HepG2 (cell line): Measurements from ENCODE around the gene SLC29A1. TPM values are rescaled to one million over a fixed set of nuclear protein-coding genes. Genes with fewer than 3 reads are reported as not detected.
A peak's percentile ranks its signal among the peaks of the same experiment; 100 is the strongest.

ENCODE experiments used
- ATF7 ChIP-seq, 2 experiments: fragments of 450-650 bp in 1 of 2; sonication (generic) in 1 of 2; formaldehyde crosslinking in 1 of 2; IDR thresholded peaks; 2 replicates each; pipeline versions ENCODE4 v1.4.0 to v1.6.1; 2016 to 2020; ENCODE audit warnings: antibody characterized with exemption in 1 of 2, mild to moderate bottlenecking in 1 of 2, missing genetic modification reagents in 1 of 2
- CBFB ChIP-seq: sonication (generic); formaldehyde crosslinking; IDR thresholded peaks from 2 replicates; pipeline ENCODE4 v1.4.0; 2020; ENCODE audit warnings: missing genetic modification reagents
- CEBPB ChIP-seq: IDR thresholded peaks from 2 replicates; pipeline ENCODE4 v1.6.1; 2011; ENCODE audit warnings: low read depth, low read length, improper control_type of control experiment, borderline replicate concordance
- FOXO1 ChIP-seq: sonication (generic); formaldehyde crosslinking; IDR thresholded peaks from 2 replicates; pipeline ENCODE4 v1.4.0; 2020; ENCODE audit warnings: missing genetic modification reagents
- GFI1 ChIP-seq: sonication (generic); formaldehyde crosslinking; IDR thresholded peaks from 2 replicates; pipeline ENCODE4 v1.5.0; 2020; ENCODE audit warnings: missing genetic modification reagents, mild to moderate bottlenecking, borderline replicate concordance
- GRHL1 ChIP-seq: sonication (generic); formaldehyde crosslinking; conservative IDR thresholded peaks from 2 replicates; pipeline ENCODE4 v1.8.0; 2022; ENCODE audit warnings: missing genetic modification reagents
- HINFP ChIP-seq: sonication (generic); formaldehyde crosslinking; IDR thresholded peaks from 2 replicates; pipeline ENCODE4 v1.4.0; 2020; ENCODE audit warnings: low read depth, mild to moderate bottlenecking, missing genetic modification reagents
- HIVEP1 ChIP-seq: sonication (generic); formaldehyde crosslinking; IDR thresholded peaks from 2 replicates; pipeline ENCODE4 v1.4.0; 2020; ENCODE audit warnings: mild to moderate bottlenecking, missing genetic modification reagents
- HOXA9 ChIP-seq: sonication (generic); formaldehyde crosslinking; IDR thresholded peaks from 2 replicates; pipeline ENCODE4 v1.8.1; 2022; ENCODE audit warnings: missing genetic modification reagents, mild to moderate bottlenecking, moderate library complexity, borderline replicate concordance
- NFKB2 ChIP-seq: sonication (generic); formaldehyde crosslinking; IDR thresholded peaks from 2 replicates; pipeline ENCODE4 v1.4.0; 2020; ENCODE audit warnings: missing genetic modification reagents, borderline replicate concordance
- POGK ChIP-seq: sonication (generic); formaldehyde crosslinking; conservative IDR thresholded peaks from 2 replicates; pipeline ENCODE4 v1.8.0; 2022; ENCODE audit warnings: mild to moderate bottlenecking, moderate library complexity, missing genetic modification reagents
- PRDM15 ChIP-seq: sonication (generic); formaldehyde crosslinking; IDR thresholded peaks from 2 replicates; pipeline ENCODE4 v1.4.0; 2020; ENCODE audit warnings: missing genetic modification reagents
- TBX2 ChIP-seq: sonication (generic); formaldehyde crosslinking; IDR thresholded peaks from 2 replicates; pipeline ENCODE4 v1.5.0; 2020; ENCODE audit warnings: missing genetic modification reagents, mild to moderate bottlenecking, borderline replicate concordance
- TSC22D2 ChIP-seq: sonication (generic); formaldehyde crosslinking; IDR thresholded peaks from 2 replicates; pipeline ENCODE4 v1.5.1; 2020; ENCODE audit warnings: missing genetic modification reagents, mild to moderate bottlenecking, borderline replicate concordance
- ZNF280B ChIP-seq: sonication (generic); formaldehyde crosslinking; IDR thresholded peaks from 2 replicates; pipeline ENCODE4 v1.5.0; 2020; ENCODE audit warnings: missing genetic modification reagents, mild to moderate bottlenecking, borderline replicate concordance
- ZNF441 ChIP-seq: sonication (generic); formaldehyde crosslinking; IDR thresholded peaks from 2 replicates; pipeline ENCODE4 v1.7.0; 2021; ENCODE audit warnings: missing genetic modification reagents, borderline replicate concordance
- ZSCAN22 ChIP-seq: sonication (generic); formaldehyde crosslinking; IDR thresholded peaks from 2 replicates; pipeline ENCODE4 v1.4.0; 2020; ENCODE audit warnings: mild to moderate bottlenecking, missing genetic modification reagents
- polyA plus RNA-seq, 8 experiments: library from polyadenylated mRNA; depleted of rRNA in 3 of 8; stranded (reverse) in 7 of 8; unstranded in 1 of 8; fragments of >200 nt; fragmentation: Illumina TruSeq in 4 of 8; extraction: Trizol in 4 of 8; gene quantifications; 2 replicates each; pipeline versions ENCODE4 v1.2.1 to v1.2.3, GENCODE V29; 2011 to 2016; ENCODE audit warnings: low read depth in 4 of 8, missing spikeins in 1 of 8, mixed read lengths in 1 of 8; ENCODE audit not compliant: insufficient read depth in 1 of 8
- total RNA-seq, 5 experiments: library from RNA; depleted of rRNA; stranded (reverse); fragments of >200 nt; fragmentation: Illumina TruSeq; extraction: Trizol; gene quantifications; 2 replicates each; pipeline ENCODE4 v1.2.3, GENCODE V29; 2016; ENCODE audit warnings: low read depth in 1 of 5

SLC29A1 gene
- total and polyA plus RNA-seq, 2 of the 13 experiments (the other 11 are each of a cell fraction or from before 2014, with no cell fraction given) = 43.2 to 106 TPM

- TF ChIP-seq GRHL1 (CRISPR knock-in tag) (no peak), CEBPB (no peak), FOXO1 (0 out of 2 replicates have a peak, but pooled peaks have one; percentile 8), POGK (CRISPR knock-in tag) (peak; percentile 94), HOXA9 (CRISPR knock-in tag) (peak; percentile 78; the same call in 1 of the 2 replicates), CBFB (CRISPR knock-in tag) (peak; percentile 62; the same call in 1 of the 2 replicates), HIVEP1 (CRISPR knock-in tag) (peak; percentile 75), PRDM15 (CRISPR knock-in tag) (no peak), ATF7 (IDR thresholded peaks at IDR 0.05) (no peak), ATF7 (CRISPR knock-in tag; IDR thresholded peaks at IDR 0.05) (no peak; the same call in 1 of the 2 replicates), ZSCAN22 (CRISPR knock-in tag) (no peak), GFI1 (CRISPR knock-in tag) (peak; percentile 86), TBX2 (CRISPR knock-in tag) (peak; percentile 73), TSC22D2 (CRISPR knock-in tag) (no peak; the same call in none of the 2 replicates), HINFP (CRISPR knock-in tag) (no peak; the same call in 1 of the 2 replicates), NFKB2 (CRISPR knock-in tag) (peak; percentile 71; the same call in 1 of the 2 replicates), ZNF280B (CRISPR knock-in tag) (0 out of 2 replicates have a peak, but pooled peaks have one; percentile 64), ZNF441 (CRISPR knock-in tag) (peak; percentile 94)
Measured at GRCh38 chr6:44257025-44257752, 33.8 kb downstream of the SLC29A1 start, which contains the start of gene SLC35B2 (continued).
